Measurements from ENCODE around the gene SHBG. TPM values are rescaled to one million over a fixed set of nuclear protein-coding genes. Genes with fewer than 3 reads are reported as not detected.

Gene SHBG
- total and polyA plus RNA-seq, 2 of the 4 experiments (the other 2 are of a cell fraction), result 0.36 to 0.38 TPM

DNA sequence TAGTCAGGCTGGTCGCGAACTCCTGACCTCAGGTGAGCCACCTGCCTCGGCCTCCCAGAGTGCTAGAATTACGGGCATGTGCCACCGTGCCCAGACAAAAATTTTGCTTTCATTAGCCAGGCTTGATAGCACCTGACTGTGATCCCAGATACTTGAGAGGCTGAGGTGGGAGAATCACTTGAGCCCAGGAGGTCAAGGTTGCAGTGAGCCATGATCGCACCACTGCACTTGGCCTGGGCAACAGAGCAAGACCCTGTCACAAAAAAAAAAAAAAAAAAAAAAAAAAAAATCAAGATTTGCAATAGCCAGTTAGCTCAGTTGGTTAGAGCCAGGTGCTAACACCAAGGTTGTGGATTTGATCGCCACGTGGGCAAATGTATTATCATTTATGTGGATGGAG is 9.1 kb upstream of the SHBG start:
- ATAC-seq (ENCODE audit: low read depth), result no peak
- POLR2A ChIA-PET (ENCODE audit: unreplicated experiment), result no interaction called here

More for the DNA sequence above, 9.1 kb upstream of the SHBG start:
- BruUV-seq (replicated peaks), result no TSS peak
- Histone ChIP-seq H4K5ac (ENCODE audit: low read depth, low read length) (no peak overlapping the region), H4K8ac (ENCODE audit: low read depth in 2 of 2, low read length in 2 of 2) (no peak overlapping the region), H2AFZ (replicated peaks; ENCODE audit: low read length, poor library complexity) (no peak overlapping the region), H2BK15ac (ENCODE audit: low read depth, low read length) (no peak overlapping the region), H3K9ac (ENCODE audit: low read depth, low read length) (no peak overlapping the region), H2AK9ac (replicated peaks; ENCODE audit: low read depth, low read length, poor library complexity) (no peak overlapping the region), H2AK5ac (ENCODE audit: low read depth, low read length) (no peak overlapping the region), H3K14ac (replicated peaks; ENCODE audit: low read depth, low read length) (no peak overlapping the region), H3K36me3 (ENCODE audit: control insufficient read depth, insufficient read depth, low read length) (no peaks in the 10 kb centered on the region; the same call in 1 of the 2 replicates), H3K27ac (ENCODE audit: insufficient read depth, low read length) (no peak overlapping the region), H2BK5ac (ENCODE audit: low read depth, low read length, poor library complexity, severe bottlenecking) (no peak overlapping the region), H2BK120ac (ENCODE audit: low read depth, low read length) (no peak overlapping the region), H4K91ac (ENCODE audit: insufficient read depth, low read depth, low read length) (no peak overlapping the region), H3K4me1 (ENCODE audit: control insufficient read depth, insufficient read depth, low read length) (no peaks in the 10 kb centered on the region), H3K27me3 (ENCODE audit: control insufficient read depth, insufficient read depth, low read length) (no peaks in the 10 kb centered on the region; the same call in 1 of the 2 replicates), H3K4me2 (ENCODE audit: low read depth, low read length) (no peak overlapping the region), H2BK20ac (ENCODE audit: low read depth, low read length) (no peak overlapping the region), H3K18ac (ENCODE audit: low read depth, low read length) (no peak overlapping the region), H3K4ac (ENCODE audit: low read depth, low read length) (no peak overlapping the region), H3K4me3 (ENCODE audit: insufficient read depth, low read depth, low read length) (no peak overlapping the region), H3K9me3 (ENCODE audit: control insufficient read depth, insufficient read depth, low read length) (no peaks in the 10 kb centered on the region), H3K79me1 (ENCODE audit: low read depth in 1 of 2, low read length in 2 of 2) (no peaks in the 10 kb centered on the region; a peak in 1 of 4 replicates), H4K20me1 (ENCODE audit: insufficient read depth, low read length) (no peaks in the 10 kb centered on the region), H3K56ac (ENCODE audit: extremely low read depth, insufficient read depth, low read length) (no peak overlapping the region), H3K23ac (ENCODE audit: low read depth, low read length) (no peak overlapping the region), H3K9me1 (ENCODE audit: insufficient read depth, low read length) (no peaks in the 10 kb centered on the region)
- TF ChIP-seq MAFK (IDR thresholded peaks at IDR 0.05; ENCODE audit: low read depth, low read length) (no peak), USF2 (IDR thresholded peaks at IDR 0.05; ENCODE audit: low read depth, low read length) (no peak), CEBPB (IDR thresholded peaks at IDR 0.05; ENCODE audit: low read depth, low read length) (no peak), BHLHE40 (IDR thresholded peaks at IDR 0.05; ENCODE audit: low read depth, low read length) (no peak), MAZ (IDR thresholded peaks at IDR 0.05; ENCODE audit: borderline replicate concordance, low read depth, low read length) (no peak)
- dilution Hi-C loops (cut with HindIII; ENCODE audit: low sequenced_read_pairs, unreplicated experiment) (no loop called here), intact Hi-C loops (cut with micrococcal nuclease) (no loop called here), in situ Hi-C loops (cut with MboI; ENCODE audit: low sequenced_read_pairs) (no loop called here)
- DNase-seq, result no peak
- CTCF ChIA-PET, result interaction anchor here (0.6 kb wide), 1 partner anchor 12 kb away, joined by 3 read pairs; no protein-coding TSS in a partner anchor
- WGBS, 2 experiments (ENCODE audit: extremely low coverage in 2 of 2, insufficient read length in 1 of 2), result no CpG with 5 or more reads among the region's 8 CpGs
